ENCODE measurements around the gene FAM50B. TPM values are rescaled to one million over a fixed set of nuclear protein-coding genes. Genes with fewer than 3 reads are reported as not detected.

Gene FAM50B
- total RNA-seq, 1 donor = 6.0 TPM

GRCh38 chr6:3847521-3847920 lies 1.7 kb upstream of the FAM50B start:
- no peak for TF ChIP-seq CTCF (IDR thresholded peaks at IDR 0.05; ENCODE audit: insufficient read depth, low read length)
- no peak for DNase-seq (ENCODE audit: low read depth)
- no peak overlapping the region for H3K4me3 ChIP-seq (ENCODE audit: low read depth, low read length)

GRCh38 chr6:3848380-3848779 lies 793 bp upstream of the FAM50B start:
- TF ChIP-seq CTCF (IDR thresholded peaks at IDR 0.05; ENCODE audit: insufficient read depth, low read length) = no peak
- DNase-seq (ENCODE audit: low read depth) = no peak
- no peak overlapping the region for H3K4me3 ChIP-seq (ENCODE audit: low read depth, low read length)

GRCh38 chr6:3849681-3850450 lies 693 bp downstream of the FAM50B start:
- no peak for DNase-seq (ENCODE audit: low read depth)
- peak overlapping the region; percentile 65 for H3K4me3 ChIP-seq (ENCODE audit: low read depth, low read length)
- TF ChIP-seq CTCF (IDR thresholded peaks at IDR 0.05; ENCODE audit: insufficient read depth, low read length) = no peak

GRCh38 chr6:3850451-3851203 lies 1.5 kb downstream of the FAM50B start:
- TF ChIP-seq CTCF (IDR thresholded peaks at IDR 0.05; ENCODE audit: insufficient read depth, low read length) = no peak

GRCh38 chr6:3851839-3852238 lies 2.7 kb downstream of the FAM50B start:
- TF ChIP-seq CTCF (IDR thresholded peaks at IDR 0.05; ENCODE audit: insufficient read depth, low read length) = no peak
- H3K4me3 ChIP-seq (ENCODE audit: low read depth, low read length) = no peak overlapping the region
- DNase-seq (ENCODE audit: low read depth) = no peak

More at GRCh38 chr6:3850451-3851203, 1.5 kb downstream of the FAM50B start:
- H3K4me3 ChIP-seq (ENCODE audit: low read depth, low read length) = peak overlapping the region; percentile 65
- no peak for DNase-seq (ENCODE audit: low read depth)

- TF ChIP-seq CTCF (IDR thresholded peaks at IDR 0.05; ENCODE audit: insufficient read depth, low read length) = no peak
- H3K4me3 ChIP-seq (ENCODE audit: low read depth, low read length) = no peak overlapping the region
- no peak for DNase-seq (ENCODE audit: low read depth)
These were observed 3.2 kb downstream of the FAM50B start for GRCh38 chr6:3852391-3852790.
